Right renal pelvis (tissue), 4 donors: ENCODE results near the gene R3HDM1. TPM values are rescaled to one million over a fixed set of nuclear protein-coding genes. Genes with fewer than 3 reads are reported as not detected.

Experiments used
- DNase-seq, 4 donors: peaks; one replicate each; pipeline ENCODE4 v3.0.0-alpha.2; 2013; ENCODE audit warnings: low read depth in 4 of 4, low spot score in 3 of 4, missing footprints in 1 of 4
- polyA plus RNA-seq, 4 donors: library from polyadenylated mRNA; unstranded; fragments of 120-200 nt; gene quantifications; one replicate each; pipeline ENCODE4 v1.2.1, GENCODE V29; 2013; ENCODE audit not compliant: insufficient read length in 4 of 4

Gene R3HDM1
- polyA plus RNA-seq, 4 donors = 30.5 to 43.7 (median 35.6) TPM

DNA sequence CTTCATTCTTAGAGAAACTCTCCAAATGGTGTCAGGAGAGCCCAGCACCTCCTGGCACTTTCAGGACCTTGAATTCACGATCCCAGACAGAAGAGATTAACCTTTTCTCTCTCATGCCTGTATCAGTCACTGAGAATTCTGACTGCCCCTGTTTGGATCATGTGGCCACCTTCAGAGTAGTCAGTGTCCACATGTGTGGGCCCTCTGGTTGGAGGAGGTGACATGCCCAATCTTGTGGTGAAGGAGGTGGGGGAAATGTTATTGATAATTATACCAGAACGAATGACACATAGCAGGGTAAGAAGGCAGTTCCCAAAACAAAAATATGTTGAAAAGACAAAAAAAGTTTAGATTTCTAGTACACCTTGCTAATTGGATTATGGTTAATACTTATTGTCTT, 242.0 kb downstream of the R3HDM1 start:
- DNase-seq = no peak

DNA sequence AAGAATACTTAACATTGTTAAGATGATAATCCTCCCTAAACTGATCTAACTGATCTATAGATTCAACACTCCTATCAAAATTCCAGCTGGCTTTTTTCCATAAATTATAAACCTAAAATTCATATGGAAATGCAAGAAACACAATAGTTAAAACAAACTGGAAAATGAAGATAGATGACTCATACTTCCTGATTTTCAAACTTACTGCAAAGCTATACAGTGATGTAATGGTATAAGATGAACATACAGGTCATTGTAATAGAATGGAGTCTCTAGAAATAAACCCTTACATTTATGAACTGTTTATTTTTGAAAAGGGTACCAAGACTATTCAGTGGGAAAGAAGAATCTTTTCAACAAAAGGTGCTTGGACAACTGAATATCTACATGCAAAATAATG, 242.6 kb downstream of the R3HDM1 start:
- no peak for DNase-seq

Other genes starting within 250 kb of the R3HDM1 start
- gene ZRANB3, start 266 bp upstream of the R3HDM1 start, polyA plus RNA-seq = 10 to 100 TPM in 1 of 4 donors, 1 to 10 TPM in 3; 8.3 to 10.1 (median 9.1) TPM
- gene UBXN4, start 210.4 kb downstream of the R3HDM1 start, polyA plus RNA-seq = 100 to 1,000 TPM; 139 to 180 (median 166) TPM